K562 (cell line): ENCODE data around the gene MED16. TPM values are rescaled to one million over a fixed set of nuclear protein-coding genes. Genes with fewer than 3 reads are reported as not detected.

Experiments
- BRD4 ChIP-seq: fragments of 200-600 bp; sonication (generic); IDR thresholded peaks from 2 replicates; pipeline ENCODE4 v1.6.1; 2017; ENCODE audit warnings: inconsistent platforms
- DIDO1 ChIP-seq: fragments of 450-650 bp; IDR thresholded peaks from 2 replicates; pipeline ENCODE4 v1.6.1; 2016; ENCODE audit warnings: low read depth, missing biosample characterization, missing genetic modification characterization
- ESRRA ChIP-seq: fragments of 450-650 bp; IDR thresholded peaks from 2 replicates; pipeline ENCODE4 v1.6.1; 2014; ENCODE audit warnings: low read depth, mild to moderate bottlenecking, moderate library complexity, borderline replicate concordance
- FUS ChIP-seq: fragments of 200-400 bp; formaldehyde crosslinking; optimal IDR thresholded peaks from 2 replicates; pipeline ENCODE3; 2017; ENCODE audit warnings: low read depth, low read length
- GABPB1 ChIP-seq: sonication (generic); formaldehyde crosslinking; IDR thresholded peaks from 2 replicates; pipeline ENCODE4 v1.8.0; 2022; ENCODE audit warnings: mild to moderate bottlenecking, missing genetic modification reagents
- NFE2L1 ChIP-seq: fragments of 450-650 bp; IDR thresholded peaks from 2 replicates; pipeline ENCODE4 v1.6.1; 2016; ENCODE audit warnings: missing genetic modification characterization, low read depth, mild to moderate bottlenecking, missing compliant biosample characterization, moderate library complexity, borderline replicate concordance
- SAP30 ChIP-seq: fragments of 200-600 bp; sonication (generic); IDR thresholded peaks from 2 replicates; pipeline ENCODE4 v1.6.1; 2012; ENCODE audit warnings: borderline replicate concordance, low read depth, mild to moderate bottlenecking, moderate library complexity, low read length, control low read depth, inconsistent platforms; ENCODE audit not compliant: insufficient read depth, poor library complexity, severe bottlenecking
- SIN3B ChIP-seq: fragments of 450-650 bp; IDR thresholded peaks from 2 replicates; pipeline ENCODE4 v1.6.1; 2017; ENCODE audit warnings: low read depth, mild to moderate bottlenecking, moderate library complexity
- TAF7 ChIP-seq: fragments of 450-650 bp; IDR thresholded peaks from 2 replicates; pipeline ENCODE4 v1.6.1; 2016; ENCODE audit warnings: missing genetic modification characterization, missing compliant biosample characterization
- TEAD1 ChIP-seq, 2 experiments: fragments of 450-650 bp in 1 of 2; sonication (generic) in 1 of 2; formaldehyde crosslinking; IDR thresholded peaks; 2 replicates each; pipeline versions ENCODE4 v1.4.0 to v1.8.0; 2020 to 2022; ENCODE audit warnings: mild to moderate bottlenecking in 2 of 2, missing genetic modification reagents in 1 of 2
- WHSC1 ChIP-seq: IDR thresholded peaks from one replicate; pipeline ENCODE4 v1.6.1; 2012; ENCODE audit warnings: low read length, control low read depth, inconsistent platforms
- ZBTB43 ChIP-seq: sonication (generic); formaldehyde crosslinking; IDR thresholded peaks from 2 replicates; pipeline ENCODE4 v1.8.0; 2023; ENCODE audit warnings: mild to moderate bottlenecking, missing genetic modification reagents
- ZNF24 ChIP-seq: fragments of 450-650 bp; IDR thresholded peaks from 2 replicates; pipeline ENCODE4 v1.6.1; 2016
- ZNF586 ChIP-seq: fragments of 450-650 bp; formaldehyde crosslinking; conservative IDR thresholded peaks from 2 replicates; pipeline ENCODE4 v1.4.0; 2020; ENCODE audit warnings: mild to moderate bottlenecking, moderate library complexity
- ZNF707 ChIP-seq: fragments of 250-450 bp; sonication (Bioruptor Pico); conservative IDR thresholded peaks from 2 replicates; pipeline ENCODE4 v1.8.0; 2022; ENCODE audit warnings: inconsistent platforms, mild to moderate bottlenecking, moderate library complexity
- ZNF778 ChIP-seq: fragments of 450-650 bp; formaldehyde crosslinking; IDR thresholded peaks from 2 replicates; pipeline ENCODE4 v1.4.0; 2020; ENCODE audit warnings: mild to moderate bottlenecking, moderate library complexity
- polyA plus RNA-seq, 8 experiments: library from polyadenylated mRNA; depleted of rRNA in 4 of 8; stranded (reverse) in 5 of 8; unstranded in 3 of 8; fragments of >200 nt; fragmentation: Nextera tagmentation in 2 of 8; fragmentation: Illumina TruSeq in 1 of 8; extraction: Ambion mirVana in 2 of 8; extraction: Trizol in 1 of 8; gene quantifications; 2 replicates each; pipeline versions ENCODE4 v1.2.1 to v1.2.3, GENCODE V29; 2011 to 2014; ENCODE audit warnings: inconsistent platforms in 1 of 8, missing spikeins in 1 of 8
- total RNA-seq, 7 experiments: library from RNA; depleted of rRNA in 6 of 7; stranded (reverse); fragments of >200 nt in 6 of 7; fragmentation: Illumina TruSeq in 2 of 7; extraction: Trizol in 2 of 7; gene quantifications; 2 replicates each; pipeline versions ENCODE4 v1.2.1 to v1.2.3, GENCODE V29; 2011 to 2021; ENCODE audit warnings: low replicate concordance in 1 of 7
- TF ChIP-seq, protein P1 (sequence below): fragments of 250-450 bp; sonication (Bioruptor Pico); IDR thresholded peaks from 2 replicates; pipeline ENCODE4 v1.4.0; 2020
- TF ChIP-seq, protein P2 (sequence below): fragments of 450-650 bp; formaldehyde crosslinking; IDR thresholded peaks from 2 replicates; pipeline ENCODE4 v1.4.0; 2022; ENCODE audit warnings: missing genetic modification characterization
- TF ChIP-seq, protein P3 (sequence below): sonication (generic); formaldehyde crosslinking; IDR thresholded peaks from 2 replicates; pipeline ENCODE4 v1.8.0; 2022; ENCODE audit warnings: mild to moderate bottlenecking, missing genetic modification reagents

MED16 gene
- total and polyA plus RNA-seq, 9 of the 15 experiments (the other 6 are each of a cell fraction or from before 2014, with no cell fraction given) = 0.89 to 59.9 (median 8.6) TPM

DNA sequence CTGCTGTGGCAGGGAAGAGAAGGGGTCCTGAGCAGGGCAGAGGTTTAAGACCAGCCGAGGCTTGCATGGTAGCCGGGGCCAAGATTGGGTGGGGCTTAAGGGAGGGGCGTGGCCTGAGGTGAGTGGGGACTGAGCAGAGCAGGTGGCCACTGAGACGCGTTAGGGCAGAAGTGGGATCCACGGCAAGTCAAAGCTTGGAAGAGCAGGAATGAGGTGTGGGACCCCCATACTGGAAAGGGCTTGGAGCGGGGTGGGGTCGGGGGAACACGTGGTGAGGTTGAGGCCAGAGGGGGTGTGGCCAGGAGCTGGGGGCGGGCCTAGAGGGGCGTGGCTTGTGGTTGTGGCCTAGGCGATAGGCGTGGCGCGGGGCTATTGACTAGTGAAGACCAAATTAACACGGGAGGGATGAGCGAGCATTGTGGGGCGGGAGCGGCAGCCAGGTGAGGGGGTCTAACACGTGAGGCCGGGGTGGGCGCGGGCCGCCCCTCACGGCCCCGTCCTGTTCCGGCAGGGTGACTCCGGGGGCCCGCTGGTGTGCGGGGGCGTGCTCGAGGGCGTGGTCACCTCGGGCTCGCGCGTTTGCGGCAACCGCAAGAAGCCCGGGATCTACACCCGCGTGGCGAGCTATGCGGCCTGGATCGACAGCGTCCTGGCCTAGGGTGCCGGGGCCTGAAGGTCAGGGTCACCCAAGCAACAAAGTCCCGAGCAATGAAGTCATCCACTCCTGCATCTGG, 30.2 kb downstream of the MED16 start (continued):
- TF ChIP-seq TAF7 (tag) (no peak), ZNF586 (no peak), TEAD1 (CRISPR knock-in tag; IDR thresholded peaks at IDR 0.05) (peak in 1 of 2 experiments; percentile 26; a peak in 1 of 4 replicates), DIDO1 (no peak), GABPB1 (CRISPR knock-in tag) (peak; percentile 47), SAP30 (peak; percentile 61), ZNF24 (no peak), ZBTB43 (CRISPR knock-in tag) (no peak), FUS (no peak), BRD4 (no peak), ZNF778 (CRISPR knock-in tag) (no peak), ESRRA (peak; percentile 62; the same call in 1 of the 2 replicates), ZNF707 (no peak), NFE2L1 (tag) (no peak), SIN3B (no peak), WHSC1 (no peak)
- TF ChIP-seq, protein P1, sequence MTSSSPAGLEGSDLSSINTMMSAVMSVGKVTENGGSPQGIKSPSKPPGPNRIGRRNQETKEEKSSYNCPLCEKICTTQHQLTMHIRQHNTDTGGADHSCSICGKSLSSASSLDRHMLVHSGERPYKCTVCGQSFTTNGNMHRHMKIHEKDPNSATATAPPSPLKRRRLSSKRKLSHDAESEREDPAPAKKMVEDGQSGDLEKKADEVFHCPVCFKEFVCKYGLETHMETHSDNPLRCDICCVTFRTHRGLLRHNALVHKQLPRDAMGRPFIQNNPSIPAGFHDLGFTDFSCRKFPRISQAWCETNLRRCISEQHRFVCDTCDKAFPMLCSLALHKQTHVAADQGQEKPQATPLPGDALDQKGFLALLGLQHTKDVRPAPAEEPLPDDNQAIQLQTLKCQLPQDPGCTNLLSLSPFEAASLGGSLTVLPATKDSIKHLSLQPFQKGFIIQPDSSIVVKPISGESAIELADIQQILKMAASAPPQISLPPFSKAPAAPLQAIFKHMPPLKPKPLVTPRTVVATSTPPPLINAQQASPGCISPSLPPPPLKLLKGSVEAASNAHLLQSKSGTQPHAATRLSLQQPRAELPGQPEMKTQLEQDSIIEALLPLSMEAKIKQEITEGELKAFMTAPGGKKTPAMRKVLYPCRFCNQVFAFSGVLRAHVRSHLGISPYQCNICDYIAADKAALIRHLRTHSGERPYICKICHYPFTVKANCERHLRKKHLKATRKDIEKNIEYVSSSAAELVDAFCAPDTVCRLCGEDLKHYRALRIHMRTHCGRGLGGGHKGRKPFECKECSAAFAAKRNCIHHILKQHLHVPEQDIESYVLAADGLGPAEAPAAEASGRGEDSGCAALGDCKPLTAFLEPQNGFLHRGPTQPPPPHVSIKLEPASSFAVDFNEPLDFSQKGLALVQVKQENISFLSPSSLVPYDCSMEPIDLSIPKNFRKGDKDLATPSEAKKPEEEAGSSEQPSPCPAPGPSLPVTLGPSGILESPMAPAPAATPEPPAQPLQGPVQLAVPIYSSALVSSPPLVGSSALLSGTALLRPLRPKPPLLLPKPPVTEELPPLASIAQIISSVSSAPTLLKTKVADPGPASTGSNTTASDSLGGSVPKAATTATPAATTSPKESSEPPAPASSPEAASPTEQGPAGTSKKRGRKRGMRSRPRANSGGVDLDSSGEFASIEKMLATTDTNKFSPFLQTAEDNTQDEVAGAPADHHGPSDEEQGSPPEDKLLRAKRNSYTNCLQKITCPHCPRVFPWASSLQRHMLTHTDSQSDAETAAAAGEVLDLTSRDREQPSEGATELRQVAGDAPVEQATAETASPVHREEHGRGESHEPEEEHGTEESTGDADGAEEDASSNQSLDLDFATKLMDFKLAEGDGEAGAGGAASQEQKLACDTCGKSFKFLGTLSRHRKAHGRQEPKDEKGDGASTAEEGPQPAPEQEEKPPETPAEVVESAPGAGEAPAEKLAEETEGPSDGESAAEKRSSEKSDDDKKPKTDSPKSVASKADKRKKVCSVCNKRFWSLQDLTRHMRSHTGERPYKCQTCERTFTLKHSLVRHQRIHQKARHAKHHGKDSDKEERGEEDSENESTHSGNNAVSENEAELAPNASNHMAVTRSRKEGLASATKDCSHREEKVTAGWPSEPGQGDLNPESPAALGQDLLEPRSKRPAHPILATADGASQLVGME (CRISPR knock-in tag) = no peak
- TF ChIP-seq, protein P2, sequence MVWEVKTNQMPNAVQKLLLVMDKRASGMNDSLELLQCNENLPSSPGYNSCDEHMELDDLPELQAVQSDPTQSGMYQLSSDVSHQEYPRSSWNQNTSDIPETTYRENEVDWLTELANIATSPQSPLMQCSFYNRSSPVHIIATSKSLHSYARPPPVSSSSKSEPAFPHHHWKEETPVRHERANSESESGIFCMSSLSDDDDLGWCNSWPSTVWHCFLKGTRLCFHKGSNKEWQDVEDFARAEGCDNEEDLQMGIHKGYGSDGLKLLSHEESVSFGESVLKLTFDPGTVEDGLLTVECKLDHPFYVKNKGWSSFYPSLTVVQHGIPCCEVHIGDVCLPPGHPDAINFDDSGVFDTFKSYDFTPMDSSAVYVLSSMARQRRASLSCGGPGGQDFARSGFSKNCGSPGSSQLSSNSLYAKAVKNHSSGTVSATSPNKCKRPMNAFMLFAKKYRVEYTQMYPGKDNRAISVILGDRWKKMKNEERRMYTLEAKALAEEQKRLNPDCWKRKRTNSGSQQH (CRISPR knock-in tag) = peak; percentile 39; the same call in 1 of the 2 replicates
- TF ChIP-seq, protein P3, sequence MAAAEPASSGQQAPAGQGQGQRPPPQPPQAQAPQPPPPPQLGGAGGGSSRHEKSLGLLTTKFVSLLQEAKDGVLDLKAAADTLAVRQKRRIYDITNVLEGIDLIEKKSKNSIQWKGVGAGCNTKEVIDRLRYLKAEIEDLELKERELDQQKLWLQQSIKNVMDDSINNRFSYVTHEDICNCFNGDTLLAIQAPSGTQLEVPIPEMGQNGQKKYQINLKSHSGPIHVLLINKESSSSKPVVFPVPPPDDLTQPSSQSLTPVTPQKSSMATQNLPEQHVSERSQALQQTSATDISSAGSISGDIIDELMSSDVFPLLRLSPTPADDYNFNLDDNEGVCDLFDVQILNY (CRISPR knock-in tag) = no peak
